Activated T-helper 17 cell treated with anti-CD3 and anti-CD28 coated beads, Interleukin-2, amount 50 U/mL, for 72 hours (primary cell): ENCODE results near the gene PRSS8. TPM values are rescaled to one million over a fixed set of nuclear protein-coding genes. Genes with fewer than 3 reads are reported as not detected.
"Not testable (repeated sequence)": the region's sequence is repeated elsewhere in the genome, so short reads cannot be mapped to it uniquely, and the experiment has no call there.

Experiments
- ATAC-seq: fragments of 150-1000 bp; cut with Tn5 transposase; replicated peaks from 2 replicates; pipeline ENCODE4 v1.10.0; 2021; ENCODE audit warnings: mild to moderate bottlenecking, moderate library complexity
- H3K27ac Mint-ChIP-seq: one replicate; pipeline ENCODE4 v1.8.0; 2022; ENCODE audit warnings: mixed read lengths
- H3K27me3 Mint-ChIP-seq: one replicate; pipeline ENCODE4 v1.8.0; 2022; ENCODE audit warnings: mixed read lengths
- H3K36me3 Mint-ChIP-seq: one replicate; pipeline ENCODE4 v1.8.0; 2022; ENCODE audit warnings: low read depth, mild to moderate bottlenecking, mixed read lengths
- H3K4me1 Mint-ChIP-seq: one replicate; pipeline ENCODE4 v1.8.0; 2022; ENCODE audit warnings: mixed read lengths
- H3K4me3 Mint-ChIP-seq: one replicate; pipeline ENCODE4 v1.8.0; 2022; ENCODE audit warnings: mild to moderate bottlenecking, mixed read lengths
- H3K9me3 Mint-ChIP-seq: one replicate; pipeline ENCODE4 v1.8.0; 2022; ENCODE audit warnings: mixed read lengths
- total RNA-seq, 2 donors: library from RNA; stranded (reverse); gene quantifications; one replicate each; pipeline ENCODE4 v1.2.3, GENCODE V29; 2022

Gene PRSS8
- total RNA-seq = not detected

GRCh38 chr16:31135535-31136286, at the start of gene PRSS8:
Gene PRSS8 (minus strand): TSS chr16:31135727. CDS start chr16:31135498, 229 bp downstream.
- no peaks in the 10 kb centered on the region for H3K27me3 Mint-ChIP-seq
- no peak within 1 kb of the TSS for H3K27ac Mint-ChIP-seq
- no peak within 1 kb of the TSS for H3K4me3 Mint-ChIP-seq
- H3K36me3 Mint-ChIP-seq = peaks cover 8% of the 10 kb centered on the region
- peaks cover 3% of the 10 kb centered on the region for H3K4me1 Mint-ChIP-seq
- no peaks in the 10 kb centered on the region for H3K9me3 Mint-ChIP-seq
- ATAC-seq = no peak

- Mint-ChIP-seq H3K9me3 (no peaks in the 10 kb centered on the region), H3K36me3 (peaks cover 100% of the 10 kb centered on the region), H3K27ac (peak overlapping the region; percentile 76), H3K27me3 (no peaks in the 10 kb centered on the region), H3K4me3 (peak overlapping the region; percentile 99), H3K4me1 (peaks cover 66% of the 10 kb centered on the region)
- ATAC-seq = no peak
Measured at GRCh38 chr16:31184888-31185287, 49.4 kb upstream of the PRSS8 start.

GRCh38 chr16:31183432-31184428, 48.2 kb upstream of the PRSS8 start:
- Mint-ChIP-seq H3K9me3 (no peaks in the 10 kb centered on the region), H3K27ac (peak overlapping the region; percentile 100), H3K4me1 (peaks cover 58% of the 10 kb centered on the region), H3K36me3 (peaks cover 96% of the 10 kb centered on the region), H3K4me3 (peak overlapping the region; percentile 99), H3K27me3 (no peaks in the 10 kb centered on the region)
- no peak for ATAC-seq

GRCh38 chr16:31182391-31182790, 46.9 kb upstream of the PRSS8 start:
- Mint-ChIP-seq H3K36me3 (peaks cover 83% of the 10 kb centered on the region), H3K27ac (peak overlapping the region; percentile 100), H3K9me3 (no peaks in the 10 kb centered on the region), H3K27me3 (no peaks in the 10 kb centered on the region), H3K4me3 (peak overlapping the region; percentile 99), H3K4me1 (peaks cover 53% of the 10 kb centered on the region)
- no peak for ATAC-seq

- Mint-ChIP-seq H3K4me3 (peak overlapping the region; percentile 99), H3K4me1 (peaks cover 49% of the 10 kb centered on the region), H3K27ac (peak overlapping the region; percentile 100), H3K9me3 (no peaks in the 10 kb centered on the region), H3K27me3 (no peaks in the 10 kb centered on the region), H3K36me3 (peaks cover 72% of the 10 kb centered on the region)
- ATAC-seq = peak; percentile 7
Measured at GRCh38 chr16:31181102-31181830, 45.7 kb upstream of the PRSS8 start.

- H3K9me3 Mint-ChIP-seq = no peaks in the 10 kb centered on the region
- ATAC-seq = peak; percentile 69
- peaks cover 58% of the 10 kb centered on the region for H3K36me3 Mint-ChIP-seq
- H3K4me3 Mint-ChIP-seq = peak within 1 kb of the TSS; percentile 99
- H3K27me3 Mint-ChIP-seq = no peaks in the 10 kb centered on the region
- peak within 1 kb of the TSS; percentile 100 for H3K27ac Mint-ChIP-seq
- peaks cover 36% of the 10 kb centered on the region for H3K4me1 Mint-ChIP-seq
Measured at GRCh38 chr16:31179747-31180459, 44.4 kb upstream of the PRSS8 start, which contains the start of gene FUS. Gene FUS (plus strand): TSS chr16:31180139. CDS start chr16:31180215, 76 bp downstream.

GRCh38 chr16:31179219-31179746, 43.8 kb upstream of the PRSS8 start:
- no peaks in the 10 kb centered on the region for H3K9me3 Mint-ChIP-seq
- no peaks in the 10 kb centered on the region for H3K27me3 Mint-ChIP-seq
- H3K4me3 Mint-ChIP-seq = peak overlapping the region; percentile 99
- no peak for ATAC-seq
- peak overlapping the region; percentile 100 for H3K27ac Mint-ChIP-seq
- peaks cover 52% of the 10 kb centered on the region for H3K36me3 Mint-ChIP-seq
- peaks cover 31% of the 10 kb centered on the region for H3K4me1 Mint-ChIP-seq

- Mint-ChIP-seq H3K4me1 (peaks cover 15% of the 10 kb centered on the region), H3K27ac (no peak overlapping the region), H3K9me3 (no peaks in the 10 kb centered on the region), H3K4me3 (peak overlapping the region; percentile 99), H3K36me3 (peaks cover 31% of the 10 kb centered on the region), H3K27me3 (no peaks in the 10 kb centered on the region)
- peak; percentile 23 for ATAC-seq
Measured at GRCh38 chr16:31177136-31177535, 41.6 kb upstream of the PRSS8 start.

GRCh38 chr16:31170048-31170447, 34.5 kb upstream of the PRSS8 start:
- H3K4me3 Mint-ChIP-seq, H3K9me3 Mint-ChIP-seq, H3K4me1 Mint-ChIP-seq, H3K27ac Mint-ChIP-seq, ATAC-seq, H3K27me3 Mint-ChIP-seq, H3K36me3 Mint-ChIP-seq: not testable (repeated sequence)

- H3K27me3 Mint-ChIP-seq = no peaks in the 10 kb centered on the region
- H3K4me3 Mint-ChIP-seq = no peak overlapping the region
- H3K4me1 Mint-ChIP-seq = no peaks in the 10 kb centered on the region
- ATAC-seq = no peak
- H3K36me3 Mint-ChIP-seq = no peaks in the 10 kb centered on the region
- no peaks in the 10 kb centered on the region for H3K9me3 Mint-ChIP-seq
- no peak overlapping the region for H3K27ac Mint-ChIP-seq
Measured at GRCh38 chr16:31168848-31169247, 33.3 kb upstream of the PRSS8 start.

- H3K36me3 Mint-ChIP-seq = no peaks in the 10 kb centered on the region
- no peak overlapping the region for H3K27ac Mint-ChIP-seq
Measured at GRCh38 chr16:31167315-31167714, 31.8 kb upstream of the PRSS8 start.

GRCh38 chr16:31157136-31157535, 21.6 kb upstream of the PRSS8 start:
- H3K36me3 Mint-ChIP-seq = no peaks in the 10 kb centered on the region
- H3K4me1 Mint-ChIP-seq = no peaks in the 10 kb centered on the region
- no peaks in the 10 kb centered on the region for H3K27me3 Mint-ChIP-seq
- no peak for ATAC-seq
- no peak overlapping the region for H3K4me3 Mint-ChIP-seq
- no peak overlapping the region for H3K27ac Mint-ChIP-seq
- H3K9me3 Mint-ChIP-seq = no peaks in the 10 kb centered on the region

More at GRCh38 chr16:31167315-31167714, 31.8 kb upstream of the PRSS8 start:
- Mint-ChIP-seq H3K9me3 (no peaks in the 10 kb centered on the region), H3K4me1 (no peaks in the 10 kb centered on the region), H3K27me3 (no peaks in the 10 kb centered on the region), H3K4me3 (no peak overlapping the region)
- no peak for ATAC-seq

GRCh38 chr16:31150976-31151375, 15.4 kb upstream of the PRSS8 start:
- H3K36me3 Mint-ChIP-seq, H3K27ac Mint-ChIP-seq, H3K27me3 Mint-ChIP-seq: not testable (repeated sequence)

More at GRCh38 chr16:31150976-31151375, 15.4 kb upstream of the PRSS8 start:
- not testable (repeated sequence) for H3K4me3 Mint-ChIP-seq, H3K9me3 Mint-ChIP-seq, H3K4me1 Mint-ChIP-seq, ATAC-seq
